ENCODE measurements around the gene JMJD8.

- TF ChIP-seq, protein P1, sequence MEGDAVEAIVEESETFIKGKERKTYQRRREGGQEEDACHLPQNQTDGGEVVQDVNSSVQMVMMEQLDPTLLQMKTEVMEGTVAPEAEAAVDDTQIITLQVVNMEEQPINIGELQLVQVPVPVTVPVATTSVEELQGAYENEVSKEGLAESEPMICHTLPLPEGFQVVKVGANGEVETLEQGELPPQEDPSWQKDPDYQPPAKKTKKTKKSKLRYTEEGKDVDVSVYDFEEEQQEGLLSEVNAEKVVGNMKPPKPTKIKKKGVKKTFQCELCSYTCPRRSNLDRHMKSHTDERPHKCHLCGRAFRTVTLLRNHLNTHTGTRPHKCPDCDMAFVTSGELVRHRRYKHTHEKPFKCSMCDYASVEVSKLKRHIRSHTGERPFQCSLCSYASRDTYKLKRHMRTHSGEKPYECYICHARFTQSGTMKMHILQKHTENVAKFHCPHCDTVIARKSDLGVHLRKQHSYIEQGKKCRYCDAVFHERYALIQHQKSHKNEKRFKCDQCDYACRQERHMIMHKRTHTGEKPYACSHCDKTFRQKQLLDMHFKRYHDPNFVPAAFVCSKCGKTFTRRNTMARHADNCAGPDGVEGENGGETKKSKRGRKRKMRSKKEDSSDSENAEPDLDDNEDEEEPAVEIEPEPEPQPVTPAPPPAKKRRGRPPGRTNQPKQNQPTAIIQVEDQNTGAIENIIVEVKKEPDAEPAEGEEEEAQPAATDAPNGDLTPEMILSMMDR (tag by site-specific recombination; IDR thresholded peaks at IDR 0.05), result no peak
- TF ChIP-seq ZBTB7A (tag by site-specific recombination; IDR thresholded peaks at IDR 0.05; ENCODE audit: low read depth) (no peak), ZNF664 (tag by site-specific recombination; IDR thresholded peaks at IDR 0.05) (no peak), SP2 (tag by site-specific recombination; IDR thresholded peaks at IDR 0.05) (no peak), SCRT2 (tag by site-specific recombination; IDR thresholded peaks at IDR 0.05) (no peak), ZNF776 (tag by site-specific recombination; IDR thresholded peaks at IDR 0.05; ENCODE audit: borderline replicate concordance) (no peak)
These were observed 10.8 kb upstream of the JMJD8 start for GRCh38 chr16:694863-695354.

Data from HEK293 (cell line).